ENCODE measurements around the gene DYRK2.
"Not testable (repeated sequence)": the region's sequence is repeated elsewhere in the genome, so short reads cannot be mapped to it uniquely, and the experiment has no call there.

The DYRK2 gene

DNA sequence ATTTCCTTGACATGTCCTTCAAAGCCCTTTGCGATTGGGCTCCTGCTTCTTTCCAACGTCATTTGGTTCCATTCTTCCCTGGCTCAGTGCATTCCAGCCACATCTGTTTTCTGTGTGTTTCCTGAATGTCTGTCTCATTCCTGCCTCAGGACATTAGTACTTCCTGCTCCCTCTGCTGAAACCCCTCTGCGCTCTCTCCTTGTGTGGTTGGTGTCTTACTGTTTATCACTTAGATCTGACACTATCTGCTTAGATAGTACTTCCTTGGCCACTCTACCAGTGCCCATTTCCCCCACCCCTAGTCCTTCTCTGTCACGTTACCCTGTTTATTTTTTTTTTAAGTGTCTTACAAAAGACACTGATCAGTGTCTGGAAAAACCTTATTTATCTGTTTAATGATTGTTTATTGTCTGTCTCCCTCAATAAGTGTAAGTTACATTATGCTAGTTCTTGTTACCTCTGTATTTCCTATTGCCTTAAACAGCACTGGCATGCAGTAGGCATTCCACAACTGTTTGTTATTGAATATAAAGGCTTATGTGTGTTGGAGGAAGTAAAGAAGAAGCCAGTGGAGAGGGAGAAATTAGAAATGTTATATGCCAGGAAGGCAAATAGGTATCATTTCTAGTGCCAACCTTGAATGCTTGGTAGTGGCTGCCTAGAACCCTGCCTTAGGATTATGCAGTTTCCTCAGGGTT is 21.5 kb downstream of the DYRK2 start:
- FAIRE-seq: no peak
- DNase-seq (ENCODE audit: low spot score): no peak

DNA sequence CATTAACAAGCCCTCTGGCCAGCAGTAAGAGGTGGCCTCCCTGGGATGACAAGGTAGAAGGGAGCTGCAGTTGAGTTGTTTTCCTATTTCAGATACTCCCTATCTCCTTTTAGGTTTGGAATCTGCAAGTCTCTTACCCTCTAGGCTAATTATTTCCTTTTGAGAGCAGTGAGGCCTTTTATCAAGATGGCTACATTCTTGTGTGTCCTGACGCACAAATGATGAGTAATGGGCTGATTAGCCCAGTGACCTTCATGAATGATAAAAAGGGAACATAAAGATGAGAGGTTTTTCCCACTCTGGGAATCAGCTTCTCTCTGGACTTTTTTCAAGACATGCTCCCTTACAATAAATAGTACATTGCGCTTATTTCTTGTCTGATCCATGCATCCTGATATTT is 22.9 kb downstream of the DYRK2 start:
- no peak for FAIRE-seq
- DNase-seq (ENCODE audit: low spot score): no peak

DNA sequence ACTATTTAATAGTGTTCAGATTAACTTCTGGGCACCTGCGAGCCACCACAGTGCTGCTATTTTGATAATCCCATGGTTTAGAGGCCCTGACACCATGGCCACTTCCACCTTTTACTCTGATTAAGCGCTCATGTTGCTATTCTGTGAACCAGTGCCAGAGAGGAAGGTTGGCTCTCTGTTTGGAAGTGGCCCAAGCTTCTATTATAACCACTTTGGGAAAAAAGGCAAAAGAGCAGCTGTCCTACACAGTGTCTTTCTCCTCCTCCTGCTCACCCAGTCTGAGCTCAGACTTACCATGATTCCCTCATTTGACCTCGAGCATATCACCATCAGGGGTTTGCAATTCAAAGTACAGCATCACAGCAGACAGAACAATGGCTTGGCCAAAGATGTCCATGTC is 23.3 kb downstream of the DYRK2 start:
- no peak for DNase-seq (ENCODE audit: low spot score)
- no peak for FAIRE-seq

DNA sequence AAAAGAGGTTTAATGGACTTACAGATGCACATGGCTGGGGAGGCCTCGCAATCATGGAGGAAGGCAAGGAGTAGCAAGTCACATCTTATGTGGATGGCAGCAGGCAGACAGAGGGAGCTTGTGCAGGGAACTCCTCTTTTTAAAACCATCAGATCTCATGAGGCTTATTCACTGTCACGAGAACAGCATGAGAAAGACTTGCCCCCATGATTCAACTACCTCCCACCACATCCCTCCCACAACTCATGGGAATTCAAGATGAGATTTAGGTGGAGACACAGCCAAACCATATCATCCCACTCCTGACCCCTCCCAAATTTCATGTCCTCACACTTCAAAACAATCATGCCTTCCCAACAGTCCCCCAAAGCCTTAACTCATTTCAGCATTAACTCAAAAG is 24.0 kb downstream of the DYRK2 start:
- DNase-seq (ENCODE audit: low spot score); FAIRE-seq: not testable (repeated sequence)

DNA sequence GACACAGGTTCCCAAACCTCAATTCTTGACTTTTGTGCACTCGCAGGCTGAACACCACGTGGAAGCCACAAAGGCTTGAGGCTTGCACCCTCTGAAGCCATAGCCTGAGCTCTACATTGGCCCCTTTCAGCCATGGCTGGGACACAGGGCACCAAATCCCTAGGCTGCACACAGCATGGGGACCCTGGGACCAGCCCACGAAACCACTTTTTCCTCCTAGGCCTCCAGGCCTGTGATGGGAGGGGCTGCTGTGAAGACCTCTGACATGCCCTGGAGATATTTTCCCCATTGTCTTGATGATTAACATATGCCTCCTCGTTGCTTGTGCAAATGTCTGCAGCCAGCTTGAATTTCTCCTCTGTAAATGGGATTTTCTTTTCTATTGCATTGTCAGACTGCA is 25.0 kb downstream of the DYRK2 start:
- not testable (repeated sequence) for DNase-seq (ENCODE audit: low spot score)

GRCh38 chr12:67674417-67674816 is 25.9 kb downstream of the DYRK2 start:
- no peak for FAIRE-seq
- DNase-seq (ENCODE audit: low spot score): no peak

More for the DNA sequence above, 25.0 kb downstream of the DYRK2 start:
- FAIRE-seq: not testable (repeated sequence)

- FAIRE-seq: no peak
- DNase-seq (ENCODE audit: low spot score): no peak
Observed at GRCh38 chr12:67676624-67677023, 28.1 kb downstream of the DYRK2 start.

GRCh38 chr12:67677166-67677565 is 28.6 kb downstream of the DYRK2 start:
- DNase-seq (ENCODE audit: low spot score) (no peak), FAIRE-seq (no peak)

DNA sequence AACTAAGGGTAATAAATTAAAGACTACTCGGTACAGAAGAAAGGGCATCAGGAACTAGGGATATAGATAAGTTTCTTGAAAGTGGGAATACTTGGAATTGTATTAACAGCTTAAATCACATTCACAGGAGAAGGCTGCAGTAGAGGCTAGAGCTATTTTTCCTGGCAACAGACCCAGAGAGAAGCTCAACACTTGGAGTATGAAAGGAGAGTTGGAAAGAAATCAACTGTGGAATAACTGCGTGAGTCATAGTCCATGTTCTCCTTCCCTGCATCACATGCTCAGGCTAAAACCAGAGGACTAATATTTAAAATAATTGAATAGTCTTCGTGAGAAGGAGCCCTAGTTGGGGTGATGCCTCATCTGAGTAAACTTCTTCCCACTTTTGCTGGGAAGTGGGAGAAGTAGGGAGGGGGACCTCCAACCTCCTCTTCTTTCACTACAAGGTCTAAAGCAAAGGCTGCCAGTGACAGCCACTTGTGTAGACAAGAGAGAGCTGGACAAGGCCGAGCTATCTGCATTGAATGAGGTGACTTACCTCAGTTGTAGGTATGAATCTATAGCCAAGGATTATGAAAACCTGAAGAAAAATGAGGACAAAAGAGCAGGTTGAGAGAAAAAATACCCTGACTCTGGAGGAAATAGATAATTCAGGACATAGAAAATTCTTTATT is 32.7 kb downstream of the DYRK2 start:
- DNase-seq (ENCODE audit: low spot score) (peak; percentile 55), FAIRE-seq (no peak)

GRCh38 chr12:67681941-67682620 is 33.5 kb downstream of the DYRK2 start:
- FAIRE-seq: no peak
- DNase-seq (ENCODE audit: low spot score): no peak

GRCh38 chr12:67689385-67689784 is 40.8 kb downstream of the DYRK2 start:
- DNase-seq (ENCODE audit: low spot score) (no peak), FAIRE-seq (no peak)

GRCh38 chr12:67690656-67691055 is 42.1 kb downstream of the DYRK2 start:
- FAIRE-seq (no peak), DNase-seq (ENCODE audit: low spot score) (no peak)

- no peak for FAIRE-seq
- no peak for DNase-seq (ENCODE audit: low spot score)
Observed at GRCh38 chr12:67691220-67691619, 42.7 kb downstream of the DYRK2 start.

DNA sequence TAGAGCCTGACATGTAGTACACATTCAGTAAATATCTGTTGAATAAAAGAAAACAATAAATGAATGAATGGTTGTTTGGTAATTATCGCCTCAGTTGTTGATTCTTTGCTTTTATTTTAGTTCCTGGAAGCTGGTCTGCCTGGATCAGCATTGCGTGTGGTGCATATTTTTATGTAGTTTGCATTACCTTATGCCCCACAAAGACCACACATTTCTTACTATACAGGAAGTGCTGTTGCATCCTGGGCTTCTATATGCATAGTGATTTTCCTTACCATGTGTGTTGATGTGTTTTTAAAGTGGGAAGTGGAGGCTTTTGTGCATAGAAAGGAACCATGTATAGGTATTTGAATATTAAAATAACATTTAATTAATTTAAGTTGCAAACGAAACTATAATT is 43.6 kb downstream of the DYRK2 start:
- DNase-seq (ENCODE audit: low spot score): no peak
- no peak for FAIRE-seq

- FAIRE-seq: no peak
Observed at GRCh38 chr12:67692966-67693365, 44.4 kb downstream of the DYRK2 start.

GRCh38 chr12:67693894-67694293 is 45.3 kb downstream of the DYRK2 start:
- DNase-seq (ENCODE audit: low spot score) (no peak), FAIRE-seq (no peak)

More at GRCh38 chr12:67692966-67693365, 44.4 kb downstream of the DYRK2 start:
- no peak for DNase-seq (ENCODE audit: low spot score)

GRCh38 chr12:67694306-67694900 is 45.9 kb downstream of the DYRK2 start:
- FAIRE-seq (no peak), DNase-seq (ENCODE audit: low spot score) (no peak)

GRCh38 chr12:67695974-67696373 is 47.4 kb downstream of the DYRK2 start:
- FAIRE-seq: no peak
- DNase-seq (ENCODE audit: low spot score): no peak

DNA sequence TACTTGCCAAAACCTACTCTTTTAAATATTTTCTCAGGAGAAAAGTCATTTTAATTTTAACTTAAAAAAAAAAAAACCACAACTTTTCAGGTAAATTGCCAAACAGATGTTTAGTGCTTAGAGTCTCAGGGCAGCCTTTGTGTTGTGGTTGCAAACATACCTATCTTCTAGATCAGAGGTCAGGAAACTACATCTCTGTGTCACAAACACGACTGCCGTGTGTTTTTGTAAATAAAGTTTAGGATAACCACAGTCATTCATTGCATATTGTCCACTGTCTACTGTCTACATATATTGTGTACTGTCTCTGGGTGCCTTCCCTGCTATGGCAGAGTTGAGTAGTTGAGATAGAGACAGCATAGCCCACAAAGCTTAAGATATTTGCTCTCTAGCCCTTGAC is 48.9 kb downstream of the DYRK2 start:
- no peak for FAIRE-seq
- DNase-seq (ENCODE audit: low spot score): no peak

- no peak for FAIRE-seq
Observed at GRCh38 chr12:67697967-67698366, 49.4 kb downstream of the DYRK2 start.

DNA sequence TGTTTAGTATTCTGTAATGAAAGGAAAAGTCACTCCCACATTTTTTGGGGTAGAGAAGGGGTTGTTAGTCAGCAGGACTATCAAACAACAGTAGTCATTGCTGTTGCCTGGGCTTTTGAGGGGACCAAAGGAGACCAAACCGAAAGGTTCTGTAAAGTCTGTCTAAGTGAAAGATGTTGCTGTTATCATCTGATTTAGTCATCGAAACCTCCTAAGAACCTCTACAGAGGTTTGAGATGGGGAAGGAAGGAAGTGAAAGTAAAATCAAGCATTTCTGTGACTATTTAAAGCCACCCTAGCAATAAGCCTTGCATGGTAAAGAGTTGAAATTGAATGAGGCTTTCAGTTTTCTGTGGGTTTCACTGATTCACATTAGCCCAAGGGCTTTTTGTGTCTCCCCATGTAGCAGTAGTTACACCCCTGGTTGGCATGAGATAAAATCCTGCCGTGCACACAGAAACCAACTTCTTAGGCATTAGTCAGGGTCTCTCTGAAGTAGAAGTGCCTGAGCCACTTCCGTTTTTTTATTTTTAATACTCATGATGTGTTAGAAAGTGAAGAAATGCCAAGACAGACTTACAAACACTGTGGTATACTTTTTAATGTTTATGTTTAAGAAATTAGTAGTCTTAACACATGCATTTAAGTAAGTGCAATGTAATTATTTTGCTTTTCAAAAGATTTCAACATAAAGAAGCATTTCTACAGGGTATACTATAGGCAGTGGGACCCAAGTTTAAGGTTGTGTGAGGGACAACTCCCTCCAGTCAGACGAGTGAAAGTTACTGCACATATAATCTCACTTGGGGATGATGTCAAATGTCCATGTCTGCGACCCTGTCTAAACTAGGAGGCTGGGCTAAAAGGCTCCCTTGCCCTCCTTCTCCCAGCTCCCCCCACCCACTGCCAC is 50.4 kb downstream of the DYRK2 start:
- FAIRE-seq (no peak), DNase-seq (ENCODE audit: low spot score) (no peak)

More at GRCh38 chr12:67697967-67698366, 49.4 kb downstream of the DYRK2 start:
- no peak for DNase-seq (ENCODE audit: low spot score)

Data from urothelium cell line (cell line).